SK-N-SH (cell line): ENCODE data around the gene RIC3. TPM values are rescaled to one million over a fixed set of nuclear protein-coding genes. Genes with fewer than 3 reads are reported as not detected.

Source experiments
- polyA plus RNA-seq, 3 experiments: library from polyadenylated mRNA; depleted of rRNA; stranded (reverse); fragments of >200 nt; gene quantifications; 2 replicates each; pipeline ENCODE4 v1.2.3, GENCODE V29; 2012

RIC3 gene
- polyA plus RNA-seq, 1 of the 3 experiments (the other 2 are of a cell fraction): 0.54 TPM

Other genes starting within 250 kb of the RIC3 start
- 0.02 TPM in 1 of 2 replicates, not detected in the other for gene OR10A6, start 237.8 kb downstream of the RIC3 start, polyA plus RNA-seq (2012; rRNA removed)
- not detected in 2 replicates for gene OR10A3, start 227.3 kb downstream of the RIC3 start, polyA plus RNA-seq (2012; rRNA removed)
- 0.05 and 0.39 TPM in 2 replicates for gene NLRP10, start 203.6 kb downstream of the RIC3 start, polyA plus RNA-seq (2012; rRNA removed)
- gene EIF3F, start 181.7 kb downstream of the RIC3 start, polyA plus RNA-seq (2012; rRNA removed): 213 and 341 TPM in 2 replicates
- 11.3 and 16.9 TPM in 2 replicates for gene TUB, start 87.8 kb downstream of the RIC3 start, polyA plus RNA-seq (2012; rRNA removed)
- 0.12 and 0.62 TPM in 2 replicates for gene LMO1, start 94.9 kb upstream of the RIC3 start, polyA plus RNA-seq (2012; rRNA removed)